Neural cell (in vitro differentiated cells): ENCODE data around the gene RUNDC3A.

ENCODE experiments used
- EP300 ChIP-seq: fragments of 450-650 bp; conservative IDR thresholded peaks from 2 replicates; pipeline ENCODE4 v1.6.1; 2014; ENCODE audit warnings: antibody characterized with exemption, mild to moderate bottlenecking, moderate library complexity; ENCODE audit not compliant: poor library complexity, severe bottlenecking
- EZH2 ChIP-seq: fragments of 200-600, 300-800 bp; shearing (Covaris generic), sonication (generic); IDR thresholded peaks from 2 replicates; pipeline ENCODE4 v1.6.1; 2014; ENCODE audit warnings: antibody characterized with exemption, low read length, borderline replicate concordance, mild to moderate bottlenecking; ENCODE audit not compliant: insufficient read depth, poor library complexity, severe bottlenecking
- MXI1 ChIP-seq: fragments of 450-650 bp; conservative IDR thresholded peaks from 2 replicates; pipeline ENCODE4 v1.6.1; 2014; ENCODE audit warnings: antibody characterized with exemption, mild to moderate bottlenecking; ENCODE audit not compliant: poor library complexity, severe bottlenecking
- POLR2AphosphoS5 ChIP-seq: IDR thresholded peaks from 2 replicates; pipeline ENCODE4 v1.6.1; 2012
- SMC3 ChIP-seq: fragments of 450-650 bp; conservative IDR thresholded peaks from 2 replicates; pipeline ENCODE4 v1.6.1; 2014; ENCODE audit warnings: antibody characterized with exemption, mild to moderate bottlenecking, moderate library complexity; ENCODE audit not compliant: poor library complexity
- TAF1 ChIP-seq: IDR thresholded peaks from 2 replicates; pipeline ENCODE4 v1.6.1; 2012; ENCODE audit warnings: low read depth
- TF ChIP-seq, protein P1 (sequence below): fragments of 450-650 bp; IDR thresholded peaks from 2 replicates; pipeline ENCODE4 v1.5.1; 2014; ENCODE audit warnings: antibody characterized with exemption, mild to moderate bottlenecking, moderate library complexity; ENCODE audit not compliant: poor library complexity, severe bottlenecking
- TF ChIP-seq, protein P2 (sequence below): IDR thresholded peaks from 2 replicates; pipeline ENCODE4 v1.6.1; 2012; ENCODE audit warnings: borderline replicate concordance

DNA sequence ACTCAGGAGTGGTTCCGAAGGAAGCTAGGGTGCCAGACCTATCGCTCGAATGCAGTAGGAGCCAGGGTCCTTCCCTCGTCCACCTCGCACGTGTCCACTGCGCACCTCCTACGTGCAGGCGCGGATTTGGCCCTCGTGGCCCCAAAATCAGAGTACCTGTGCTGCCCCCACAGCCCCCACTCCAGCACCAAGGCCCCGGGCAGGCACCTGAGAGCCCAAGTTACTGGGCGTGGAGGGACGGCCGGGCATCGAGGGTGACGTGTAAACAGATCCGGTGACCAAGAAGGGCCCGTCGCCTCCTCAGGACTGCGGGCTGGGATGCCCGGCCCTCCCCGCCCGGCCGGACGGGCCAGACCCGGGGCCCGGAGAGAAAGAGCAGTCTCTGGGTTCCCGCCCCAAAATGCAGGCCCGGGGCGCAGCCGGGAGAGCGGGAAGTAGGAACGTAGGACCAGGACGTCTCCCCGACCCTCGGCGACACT is 15.7 kb downstream of the RUNDC3A start:
- TF ChIP-seq, protein P1, sequence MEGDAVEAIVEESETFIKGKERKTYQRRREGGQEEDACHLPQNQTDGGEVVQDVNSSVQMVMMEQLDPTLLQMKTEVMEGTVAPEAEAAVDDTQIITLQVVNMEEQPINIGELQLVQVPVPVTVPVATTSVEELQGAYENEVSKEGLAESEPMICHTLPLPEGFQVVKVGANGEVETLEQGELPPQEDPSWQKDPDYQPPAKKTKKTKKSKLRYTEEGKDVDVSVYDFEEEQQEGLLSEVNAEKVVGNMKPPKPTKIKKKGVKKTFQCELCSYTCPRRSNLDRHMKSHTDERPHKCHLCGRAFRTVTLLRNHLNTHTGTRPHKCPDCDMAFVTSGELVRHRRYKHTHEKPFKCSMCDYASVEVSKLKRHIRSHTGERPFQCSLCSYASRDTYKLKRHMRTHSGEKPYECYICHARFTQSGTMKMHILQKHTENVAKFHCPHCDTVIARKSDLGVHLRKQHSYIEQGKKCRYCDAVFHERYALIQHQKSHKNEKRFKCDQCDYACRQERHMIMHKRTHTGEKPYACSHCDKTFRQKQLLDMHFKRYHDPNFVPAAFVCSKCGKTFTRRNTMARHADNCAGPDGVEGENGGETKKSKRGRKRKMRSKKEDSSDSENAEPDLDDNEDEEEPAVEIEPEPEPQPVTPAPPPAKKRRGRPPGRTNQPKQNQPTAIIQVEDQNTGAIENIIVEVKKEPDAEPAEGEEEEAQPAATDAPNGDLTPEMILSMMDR: no peak
- TF ChIP-seq EZH2 (no peak), EP300 (no peak), SMC3 (no peak), TAF1 (peak; percentile 1), POLR2AphosphoS5 (no peak), MXI1 (no peak)
- TF ChIP-seq, protein P2, sequence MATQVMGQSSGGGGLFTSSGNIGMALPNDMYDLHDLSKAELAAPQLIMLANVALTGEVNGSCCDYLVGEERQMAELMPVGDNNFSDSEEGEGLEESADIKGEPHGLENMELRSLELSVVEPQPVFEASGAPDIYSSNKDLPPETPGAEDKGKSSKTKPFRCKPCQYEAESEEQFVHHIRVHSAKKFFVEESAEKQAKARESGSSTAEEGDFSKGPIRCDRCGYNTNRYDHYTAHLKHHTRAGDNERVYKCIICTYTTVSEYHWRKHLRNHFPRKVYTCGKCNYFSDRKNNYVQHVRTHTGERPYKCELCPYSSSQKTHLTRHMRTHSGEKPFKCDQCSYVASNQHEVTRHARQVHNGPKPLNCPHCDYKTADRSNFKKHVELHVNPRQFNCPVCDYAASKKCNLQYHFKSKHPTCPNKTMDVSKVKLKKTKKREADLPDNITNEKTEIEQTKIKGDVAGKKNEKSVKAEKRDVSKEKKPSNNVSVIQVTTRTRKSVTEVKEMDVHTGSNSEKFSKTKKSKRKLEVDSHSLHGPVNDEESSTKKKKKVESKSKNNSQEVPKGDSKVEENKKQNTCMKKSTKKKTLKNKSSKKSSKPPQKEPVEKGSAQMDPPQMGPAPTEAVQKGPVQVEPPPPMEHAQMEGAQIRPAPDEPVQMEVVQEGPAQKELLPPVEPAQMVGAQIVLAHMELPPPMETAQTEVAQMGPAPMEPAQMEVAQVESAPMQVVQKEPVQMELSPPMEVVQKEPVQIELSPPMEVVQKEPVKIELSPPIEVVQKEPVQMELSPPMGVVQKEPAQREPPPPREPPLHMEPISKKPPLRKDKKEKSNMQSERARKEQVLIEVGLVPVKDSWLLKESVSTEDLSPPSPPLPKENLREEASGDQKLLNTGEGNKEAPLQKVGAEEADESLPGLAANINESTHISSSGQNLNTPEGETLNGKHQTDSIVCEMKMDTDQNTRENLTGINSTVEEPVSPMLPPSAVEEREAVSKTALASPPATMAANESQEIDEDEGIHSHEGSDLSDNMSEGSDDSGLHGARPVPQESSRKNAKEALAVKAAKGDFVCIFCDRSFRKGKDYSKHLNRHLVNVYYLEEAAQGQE: no peak
